ENCODE data around the gene DAND5. TPM values are rescaled to one million over a fixed set of nuclear protein-coding genes. Genes with fewer than 3 reads are reported as not detected.
A peak's percentile ranks its signal among the peaks of the same experiment; 100 is the strongest.

DAND5 gene
- total and polyA plus RNA-seq, 10 of the 15 experiments (the other 5 are each of a cell fraction or from before 2014, with no cell fraction given) = 0.06 to 0.15 (median 0.12) TPM; not detected in 5

- TF ChIP-seq E4F1 (IDR thresholded peaks at IDR 0.05; ENCODE audit: borderline replicate concordance, partially characterized antibody) = no peak
- TF ChIP-seq E2F4 (IDR thresholded peaks at IDR 0.05; ENCODE audit: low read depth, low read length) = 0 out of 2 replicates have a peak, but pooled peaks have one; percentile 23
- no peak for TF ChIP-seq E2F8 (IDR thresholded peaks at IDR 0.05; ENCODE audit: low read depth, partially characterized antibody)
- TF ChIP-seq POLR2AphosphoS5 (IDR thresholded peaks at IDR 0.05; ENCODE audit: low read length) = no peak
- no peak for TF ChIP-seq CHD4 (IDR thresholded peaks at IDR 0.05)
- TF ChIP-seq SMC3 (IDR thresholded peaks at IDR 0.05; ENCODE audit: borderline replicate concordance, low read length) = peak; percentile 82
- TF ChIP-seq RB1 (IDR thresholded peaks at IDR 0.05; ENCODE audit: borderline replicate concordance) = peak; percentile 69; the same call in 1 of the 2 replicates
- TF ChIP-seq STAT1 (conservative IDR thresholded peaks at IDR 0.05) = no peak
- TF ChIP-seq ATF2 (IDR thresholded peaks at IDR 0.05; ENCODE audit: low read length) = no peak
- no peak for TF ChIP-seq EP300 (IDR thresholded peaks at IDR 0.05; ENCODE audit: borderline replicate concordance in 1 of 2, control insufficient read depth in 1 of 2, low read depth in 2 of 2, low read length in 2 of 2)
- no peak for TF ChIP-seq ZNF274 (IDR thresholded peaks at IDR 0.05; ENCODE audit: insufficient read depth, insufficient read length)
- TF ChIP-seq CBX5 (IDR thresholded peaks at IDR 0.05; ENCODE audit: low read depth) = no peak
- TF ChIP-seq TBL1XR1 (IDR thresholded peaks at IDR 0.05; ENCODE audit: low read depth, low read length) = no peak
- TF ChIP-seq EED (IDR thresholded peaks at IDR 0.05; ENCODE audit: low read depth) = no peak
- no peak for TF ChIP-seq MYB (IDR thresholded peaks at IDR 0.05; ENCODE audit: borderline replicate concordance, low read depth, low read length)
- no peak for TF ChIP-seq NFIC (IDR thresholded peaks at IDR 0.05; ENCODE audit: low read depth, low read length)
- TF ChIP-seq PAX8 (IDR thresholded peaks at IDR 0.05) = no peak
- no peak for TF ChIP-seq NFXL1 (IDR thresholded peaks at IDR 0.05; ENCODE audit: borderline replicate concordance)
- TF ChIP-seq MEF2A (IDR thresholded peaks at IDR 0.05; ENCODE audit: insufficient read depth, low read depth, low read length) = no peak
- TF ChIP-seq CBFB (IDR thresholded peaks at IDR 0.05; ENCODE audit: low read depth) = no peak
- peak; percentile 62 for TF ChIP-seq RAD21 (IDR thresholded peaks at IDR 0.05; ENCODE audit: insufficient read depth, low read depth, low read length)
- no peak for TF ChIP-seq KDM1A (IDR thresholded peaks at IDR 0.05; ENCODE audit: borderline replicate concordance)
- TF ChIP-seq RFX5 (IDR thresholded peaks at IDR 0.05; ENCODE audit: low read depth, low read length) = no peak
- no peak for TF ChIP-seq ZNF24 (IDR thresholded peaks at IDR 0.05)
- TF ChIP-seq POU2F2 (IDR thresholded peaks at IDR 0.05; ENCODE audit: borderline replicate concordance, low read depth, low read length) = no peak
These were observed 14.3 kb downstream of the DAND5 start (continued) for GRCh38 chr19:12983542-12984142.

Data from GM12878 (cell line).